ENCODE results near the gene KLHL36.

KLHL36 gene

DNA sequence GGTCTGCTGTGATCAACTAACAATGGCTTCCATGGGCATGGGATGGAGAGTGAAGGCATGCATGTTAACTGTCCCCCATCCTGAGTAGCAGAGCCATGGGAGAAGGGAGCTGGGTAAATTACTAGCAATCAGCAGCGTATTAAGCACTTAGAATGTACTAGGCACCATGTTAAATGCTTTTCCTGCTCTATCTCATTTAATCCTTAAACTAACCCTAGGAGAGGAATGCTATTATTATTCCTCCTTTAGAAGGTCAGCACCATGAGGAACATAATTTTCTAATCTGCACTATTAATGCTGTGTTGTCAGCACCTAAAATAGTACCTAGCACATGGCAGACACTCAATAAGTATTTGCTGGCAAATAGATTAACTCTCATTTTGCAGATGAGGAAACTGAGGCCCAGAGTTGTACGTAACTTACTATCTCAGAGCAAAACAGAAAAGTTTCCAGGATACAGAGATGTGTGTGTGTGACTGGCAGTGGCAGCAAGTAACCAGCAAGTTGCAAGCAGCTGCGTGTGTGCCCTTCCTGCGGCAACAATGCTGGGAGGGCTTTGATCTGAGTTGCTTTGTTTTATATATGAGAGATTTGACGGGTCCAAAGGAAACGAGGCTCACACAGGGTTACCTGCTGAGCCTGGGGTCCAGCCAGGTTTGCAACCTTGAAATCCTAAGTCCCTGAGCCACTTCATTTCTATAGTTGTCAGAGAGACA, 6.5 kb upstream of the KLHL36 start:
- DNase-seq (ENCODE audit: extremely low read depth in 1 of 2, low read depth in 1 of 2), result no peak

DNA sequence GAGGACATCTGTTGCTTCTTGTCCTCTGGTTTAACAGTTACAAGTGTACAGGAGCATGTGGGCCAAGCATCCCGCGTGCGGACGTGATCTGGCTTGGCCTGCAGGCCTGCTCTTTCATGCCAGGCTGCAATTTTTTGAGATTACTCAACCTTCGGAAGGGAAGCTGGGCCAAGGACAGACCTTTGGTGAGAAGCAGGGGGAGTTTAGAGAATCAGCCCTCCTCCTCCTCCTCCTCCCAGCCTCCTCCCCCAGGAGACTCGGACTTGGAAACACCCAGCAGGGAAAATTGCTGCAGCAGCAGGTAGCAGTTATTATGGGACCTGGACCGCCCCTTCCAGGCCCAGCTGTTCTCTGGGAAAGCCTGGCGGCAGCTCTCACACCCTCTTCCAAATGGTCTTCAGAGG, 5.1 kb upstream of the KLHL36 start:
- DNase-seq (ENCODE audit: extremely low read depth in 1 of 2, low read depth in 1 of 2), result no peak

DNA sequence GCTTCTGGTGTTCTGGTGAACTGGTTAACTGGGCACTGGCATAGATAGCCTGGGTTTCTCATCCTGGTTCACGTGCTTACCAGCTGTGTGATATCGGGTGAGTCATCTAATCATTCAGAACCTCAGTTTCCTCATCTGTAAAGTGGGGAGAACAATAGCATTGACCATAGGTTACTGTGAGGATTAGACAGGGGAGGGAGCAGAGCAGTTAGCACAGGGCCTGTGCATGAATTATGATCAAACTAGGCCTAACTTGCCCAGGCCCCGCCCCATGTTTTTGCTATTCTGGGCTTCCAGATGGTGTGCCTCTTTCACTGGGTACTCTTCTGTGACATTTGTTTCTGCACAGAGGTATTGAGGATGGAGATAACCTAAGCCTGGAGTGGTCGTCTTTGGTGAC, 4.6 kb upstream of the KLHL36 start:
- no peak for DNase-seq (ENCODE audit: extremely low read depth in 1 of 2, low read depth in 1 of 2)

DNA sequence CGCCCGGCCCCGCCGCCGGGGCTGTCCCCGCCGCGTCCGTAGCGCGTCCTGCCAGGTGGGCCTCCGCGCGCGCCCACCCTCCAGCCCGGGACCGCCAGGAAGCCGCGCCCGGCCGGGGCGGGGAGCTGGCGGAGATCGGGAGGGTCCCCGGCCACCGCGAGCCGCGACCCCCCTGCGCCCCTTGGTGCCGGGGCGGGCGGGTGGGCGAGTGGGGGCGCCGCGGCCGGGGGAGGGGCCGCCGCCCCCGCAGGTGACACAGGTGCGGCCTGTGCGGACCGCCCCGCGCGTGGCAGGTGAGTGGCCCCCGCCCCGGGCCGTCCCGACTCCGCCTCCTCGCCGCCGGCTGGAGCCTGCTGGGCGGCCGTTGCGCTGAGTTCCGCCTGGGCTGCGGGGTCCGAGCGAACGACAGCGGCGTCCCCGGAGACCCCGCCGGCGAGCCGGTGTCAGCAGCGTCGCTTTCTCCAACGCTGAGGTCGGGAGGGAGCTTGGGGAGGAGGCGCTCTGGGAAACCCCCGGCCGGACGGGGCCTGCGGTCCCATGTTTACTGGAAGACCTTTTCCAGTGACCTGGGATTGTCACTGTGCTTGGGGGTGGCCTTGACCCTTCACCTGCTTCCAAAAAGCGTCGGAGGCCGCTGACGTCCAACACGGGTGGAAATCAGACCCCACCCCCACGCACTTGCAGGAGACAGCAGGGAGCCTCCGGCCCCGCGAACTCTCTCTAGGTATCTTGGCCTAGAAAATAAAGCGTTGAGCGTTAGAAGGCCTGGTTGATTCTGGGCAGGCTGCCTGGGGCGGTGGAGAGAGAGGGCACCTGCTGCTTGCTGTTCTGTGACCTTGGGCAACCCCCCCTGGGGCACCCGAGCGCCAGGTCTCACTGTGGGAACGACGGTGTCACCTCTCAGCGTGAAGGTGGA, 542 bp downstream of the KLHL36 start:
- DNase-seq (ENCODE audit: extremely low read depth in 1 of 2, low read depth in 1 of 2), result peak in 1 of 2 donors; percentile 29

DNA sequence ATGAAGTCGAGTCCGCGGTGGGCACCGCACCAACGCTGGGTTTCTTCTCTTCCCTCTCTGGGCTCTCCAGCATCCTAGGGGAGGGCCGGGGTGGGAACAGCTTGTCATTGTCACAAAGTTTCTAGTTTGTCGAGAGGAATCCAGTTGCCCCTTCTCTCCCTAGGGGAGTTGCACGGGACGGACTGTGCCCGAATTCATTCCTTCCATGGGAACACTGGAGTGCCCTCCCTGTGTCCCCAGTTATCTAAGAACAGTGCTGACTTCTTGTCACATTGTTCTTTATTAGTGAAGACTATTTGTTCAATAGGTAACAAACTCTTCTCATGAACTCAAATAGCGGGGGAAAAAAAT, 1.2 kb downstream of the KLHL36 start:
- no peak for DNase-seq (ENCODE audit: extremely low read depth in 1 of 2, low read depth in 1 of 2)

DNA sequence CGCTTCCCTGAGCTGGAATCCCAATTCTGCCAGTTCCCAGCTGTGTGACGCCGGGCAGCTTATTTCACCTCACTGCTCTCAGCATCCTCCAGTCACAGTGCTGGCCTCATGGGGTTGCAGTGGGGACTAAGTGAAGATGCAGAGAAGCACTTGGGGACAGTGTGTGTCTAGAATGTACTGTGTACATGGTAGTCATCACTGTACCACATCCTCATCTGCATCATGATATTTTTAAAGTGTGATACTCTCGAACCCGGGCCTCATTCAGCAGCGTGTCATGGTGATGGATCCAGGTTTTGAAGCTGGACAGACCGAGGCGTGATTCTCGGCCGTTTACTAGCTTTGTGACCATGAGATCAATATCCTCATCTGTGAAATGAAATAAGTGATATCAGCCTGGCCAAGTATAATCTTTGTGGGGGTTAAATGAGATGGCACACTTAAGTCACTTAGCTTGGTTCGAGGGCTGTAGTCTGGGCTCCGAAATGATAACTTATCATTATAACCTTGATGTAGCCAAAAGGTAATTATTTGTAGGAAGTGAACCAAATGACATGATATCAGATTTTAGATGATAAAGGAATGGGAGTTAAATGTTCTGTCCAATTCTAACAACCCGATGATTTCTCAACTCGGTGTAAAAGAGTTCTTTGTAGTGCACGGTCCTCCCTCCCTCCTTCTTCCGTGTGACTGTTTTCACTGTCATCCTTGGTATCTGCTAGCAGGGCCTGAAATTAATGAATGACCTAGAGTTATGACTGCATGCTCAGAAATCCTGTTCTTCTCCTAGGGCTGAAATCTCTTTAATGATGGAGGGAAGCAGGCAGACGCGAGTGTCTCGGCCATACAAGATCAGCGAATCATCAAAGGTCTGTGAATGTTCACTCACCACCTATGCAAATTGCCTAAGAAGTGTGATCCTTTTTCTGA, 2.0 kb downstream of the KLHL36 start:
- no peak for DNase-seq (ENCODE audit: extremely low read depth in 1 of 2, low read depth in 1 of 2)

DNA sequence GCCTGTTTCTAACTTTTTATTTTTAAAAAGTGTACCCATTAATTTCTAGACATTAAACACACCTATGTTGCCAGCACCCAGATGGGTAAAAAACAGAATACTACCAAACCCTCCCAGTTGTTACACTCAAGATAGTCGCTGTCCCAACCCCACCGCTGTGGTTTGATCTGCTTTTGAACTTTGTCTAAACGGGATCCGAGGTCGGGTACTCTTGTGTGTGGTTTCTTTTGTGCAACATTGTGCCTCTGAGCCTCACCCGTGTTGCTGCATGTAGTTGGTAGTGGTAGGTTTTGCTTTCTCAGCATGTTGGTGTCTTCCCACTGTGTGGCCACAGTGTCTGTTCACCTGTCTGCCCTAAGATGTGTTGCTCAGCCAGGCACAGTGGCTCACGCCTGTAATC, 4.3 kb downstream of the KLHL36 start:
- DNase-seq (ENCODE audit: extremely low read depth in 1 of 2, low read depth in 1 of 2), result no peak

DNA sequence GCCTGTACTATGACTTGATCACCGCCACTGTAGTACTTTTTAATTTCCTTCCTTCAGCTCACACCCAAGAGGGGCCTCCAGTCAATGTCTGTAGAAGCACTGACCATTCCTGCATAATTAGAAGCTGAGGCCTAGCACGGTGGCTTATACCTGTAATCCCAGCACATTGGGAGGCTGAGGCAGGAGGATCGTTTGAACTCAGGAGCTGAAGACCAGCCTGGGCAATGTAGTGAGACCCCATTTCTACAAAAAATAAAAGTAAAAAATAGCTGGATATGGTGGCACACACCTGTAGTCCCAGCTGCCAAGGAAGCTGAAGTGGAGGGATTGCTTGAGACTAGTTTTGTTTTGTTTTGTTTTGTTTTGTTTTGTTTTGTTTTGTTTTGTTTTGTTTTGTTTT, 5.9 kb downstream of the KLHL36 start:
- DNase-seq (ENCODE audit: extremely low read depth in 1 of 2, low read depth in 1 of 2), result no peak

DNA sequence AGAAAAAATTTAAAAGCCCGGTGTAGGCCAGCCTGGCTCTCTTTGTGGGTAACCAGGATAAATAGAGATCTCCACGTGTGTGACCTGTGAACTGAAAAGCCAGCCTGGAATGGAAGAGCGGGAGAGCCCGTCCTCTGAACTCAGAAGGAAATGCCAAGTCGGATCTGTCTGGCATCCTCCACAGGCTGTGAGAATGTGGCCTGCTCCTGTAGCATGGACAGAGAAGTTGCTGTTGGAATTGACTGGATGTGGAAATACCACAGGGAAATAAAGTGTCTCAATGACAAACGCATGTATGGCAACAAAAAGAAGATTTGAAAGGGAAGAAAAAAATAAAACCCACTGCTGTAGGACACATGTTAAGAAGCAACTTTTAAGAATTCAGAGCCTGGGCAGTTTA, 6.7 kb downstream of the KLHL36 start:
- no peak for DNase-seq (ENCODE audit: extremely low read depth in 1 of 2, low read depth in 1 of 2)

DNA sequence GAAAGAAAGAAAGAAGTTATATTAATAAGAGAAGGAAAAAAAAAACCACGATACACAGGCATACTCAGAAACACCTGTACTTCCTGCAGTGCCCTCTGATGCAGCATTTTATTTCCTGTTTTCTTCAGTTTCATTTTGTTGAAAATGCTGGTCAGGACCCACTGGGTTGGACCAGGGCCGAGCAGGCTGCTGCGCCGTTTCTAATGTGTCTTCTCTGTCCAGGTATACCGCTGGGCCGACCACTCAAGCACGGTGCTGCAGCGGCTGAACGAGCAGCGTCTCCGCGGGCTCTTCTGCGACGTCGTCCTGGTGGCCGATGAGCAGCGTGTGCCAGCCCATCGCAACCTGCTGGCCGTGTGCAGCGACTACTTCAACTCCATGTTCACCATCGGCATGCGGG, 8.3 kb downstream of the KLHL36 start:
- no peak for DNase-seq (ENCODE audit: extremely low read depth in 1 of 2, low read depth in 1 of 2)

DNA sequence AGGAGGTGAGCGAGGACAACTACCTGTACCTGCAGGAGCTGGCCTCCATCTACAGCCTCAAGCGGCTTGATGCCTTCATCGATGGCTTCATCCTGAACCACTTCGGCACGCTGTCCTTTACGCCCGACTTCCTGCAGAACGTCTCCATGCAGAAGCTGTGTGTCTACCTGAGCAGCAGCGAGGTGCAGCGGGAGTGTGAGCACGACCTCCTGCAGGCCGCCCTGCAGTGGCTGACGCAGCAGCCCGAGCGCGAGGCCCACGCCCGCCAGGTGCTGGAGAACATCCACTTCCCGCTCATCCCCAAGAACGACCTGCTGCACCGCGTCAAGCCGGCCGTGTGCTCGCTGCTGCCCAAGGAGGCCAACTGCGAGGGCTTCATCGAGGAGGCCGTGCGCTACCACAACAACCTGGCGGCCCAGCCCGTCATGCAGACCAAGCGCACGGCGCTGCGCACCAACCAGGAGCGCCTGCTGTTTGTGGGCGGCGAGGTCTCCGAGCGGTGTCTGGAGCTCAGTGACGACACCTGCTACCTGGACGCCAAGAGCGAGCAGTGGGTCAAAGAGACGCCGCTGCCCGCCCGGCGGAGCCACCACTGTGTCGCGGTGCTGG, 9.0 kb downstream of the KLHL36 start:
- no peak for DNase-seq (ENCODE audit: extremely low read depth in 1 of 2, low read depth in 1 of 2)

DNA sequence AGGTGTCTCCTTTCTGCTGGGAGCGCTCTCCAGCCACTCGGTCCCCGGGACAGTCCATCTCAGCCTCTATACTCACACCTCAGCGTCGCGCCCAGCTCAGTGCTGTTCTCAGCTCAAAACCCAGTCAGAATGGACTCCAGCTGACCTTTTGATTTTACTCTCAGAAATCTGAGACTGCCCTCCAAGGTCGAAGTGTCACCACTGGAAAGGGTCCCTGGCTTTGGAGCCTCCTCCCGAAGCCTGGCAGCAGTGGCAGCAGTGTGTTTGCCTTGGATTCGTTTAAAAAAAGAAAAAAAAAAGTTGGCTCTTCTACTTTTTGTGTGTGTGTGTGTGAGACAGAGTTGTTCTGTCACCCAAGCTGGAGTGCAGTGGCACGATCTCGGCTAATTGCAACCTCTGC, 10.4 kb downstream of the KLHL36 start:
- no peak for DNase-seq (ENCODE audit: extremely low read depth in 1 of 2, low read depth in 1 of 2)

DNA sequence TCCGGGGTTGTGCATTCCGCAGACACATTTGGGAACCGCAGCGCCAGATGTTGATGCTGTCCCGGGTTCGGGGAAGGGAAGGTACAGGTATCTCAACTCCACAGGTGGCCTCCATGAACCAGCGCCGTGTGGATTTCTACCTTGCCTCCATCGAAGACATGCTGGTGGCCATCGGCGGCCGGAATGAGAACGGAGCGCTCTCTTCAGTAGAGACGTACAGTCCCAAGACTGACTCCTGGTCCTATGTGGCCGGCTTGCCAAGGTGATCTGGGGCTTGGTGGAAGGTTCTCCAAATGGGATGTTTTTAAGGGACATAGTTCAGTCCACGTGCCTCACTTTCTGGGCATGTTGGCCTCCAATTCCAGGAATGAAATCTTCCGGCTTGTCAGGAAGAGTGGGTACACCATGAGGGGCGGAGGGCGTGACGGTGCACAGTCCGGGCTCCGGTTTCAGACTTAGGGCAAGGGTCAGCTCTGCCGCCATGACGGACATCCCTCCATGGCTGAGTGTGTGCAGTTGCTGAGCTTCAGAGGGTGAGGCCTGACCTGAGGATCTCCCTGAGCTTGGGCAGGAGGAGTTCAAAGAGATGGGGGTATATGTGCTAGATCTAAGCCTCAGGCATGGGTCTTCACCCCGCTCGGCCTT, 11.5 kb downstream of the KLHL36 start:
- DNase-seq (ENCODE audit: extremely low read depth in 1 of 2, low read depth in 1 of 2), result no peak

DNA sequence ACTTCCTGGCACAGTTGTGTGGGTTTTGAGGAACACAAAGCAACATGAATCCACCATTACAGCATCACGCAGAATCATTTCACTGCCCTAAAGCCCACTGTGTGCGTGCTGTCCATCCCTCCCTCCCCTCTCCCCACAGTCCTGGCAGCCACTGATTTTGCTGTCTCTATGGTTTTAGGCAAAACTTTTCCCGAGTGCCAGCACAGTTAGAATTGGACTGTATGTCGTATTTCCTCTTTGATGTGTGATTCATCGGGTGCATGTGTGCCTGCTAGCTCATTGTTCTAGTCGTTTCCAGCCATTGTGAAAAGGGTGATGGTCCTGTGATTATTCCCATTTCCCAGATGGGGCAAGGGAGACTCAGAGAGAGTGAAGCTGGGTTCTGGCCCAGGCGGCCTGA, 12.7 kb downstream of the KLHL36 start:
- DNase-seq (ENCODE audit: extremely low read depth in 1 of 2, low read depth in 1 of 2), result no peak

DNA sequence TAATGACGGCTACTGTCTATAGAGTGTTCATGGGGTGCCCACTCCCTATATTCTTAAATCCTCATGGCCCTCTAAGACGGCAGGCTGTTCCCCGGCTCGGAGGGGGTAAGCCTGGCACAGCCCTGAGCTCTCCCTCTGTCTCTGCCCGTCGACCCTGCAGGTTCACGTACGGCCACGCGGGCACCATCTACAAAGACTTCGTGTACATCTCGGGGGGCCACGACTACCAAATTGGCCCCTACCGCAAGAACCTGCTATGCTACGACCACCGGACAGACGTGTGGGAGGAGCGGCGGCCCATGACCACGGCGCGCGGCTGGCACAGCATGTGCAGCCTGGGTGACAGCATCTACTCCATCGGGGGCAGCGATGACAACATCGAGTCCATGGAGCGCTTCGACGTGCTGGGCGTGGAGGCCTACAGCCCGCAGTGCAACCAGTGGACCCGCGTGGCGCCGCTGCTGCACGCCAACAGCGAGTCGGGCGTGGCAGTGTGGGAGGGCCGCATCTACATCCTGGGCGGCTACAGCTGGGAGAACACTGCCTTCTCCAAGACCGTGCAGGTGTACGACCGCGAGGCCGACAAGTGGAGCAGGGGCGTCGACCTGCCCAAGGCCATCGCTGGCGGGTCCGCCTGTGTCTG, 13.2 kb downstream of the KLHL36 start:
- DNase-seq (ENCODE audit: extremely low read depth in 1 of 2, low read depth in 1 of 2), result no peak

DNA sequence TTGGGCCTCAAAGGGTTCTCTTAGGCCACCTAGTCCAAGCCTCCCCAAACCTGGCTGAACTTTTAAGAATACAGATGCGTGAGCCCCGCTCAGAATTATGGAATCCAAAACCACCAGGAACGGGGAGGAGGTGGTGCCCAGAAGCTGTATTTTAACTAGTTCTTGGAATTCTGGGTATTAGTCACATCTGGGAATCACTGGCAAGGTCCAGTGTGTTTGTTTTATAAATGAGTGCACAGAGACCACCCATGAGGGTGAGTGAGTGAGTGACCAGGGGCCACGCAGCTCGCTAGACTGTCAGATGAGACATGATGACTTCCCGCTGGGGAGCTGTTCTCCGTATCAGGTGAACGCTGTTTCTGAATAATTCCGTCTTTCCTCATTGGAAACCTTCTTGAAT, 14.2 kb downstream of the KLHL36 start:
- no peak for DNase-seq (ENCODE audit: extremely low read depth in 1 of 2, low read depth in 1 of 2)

DNA sequence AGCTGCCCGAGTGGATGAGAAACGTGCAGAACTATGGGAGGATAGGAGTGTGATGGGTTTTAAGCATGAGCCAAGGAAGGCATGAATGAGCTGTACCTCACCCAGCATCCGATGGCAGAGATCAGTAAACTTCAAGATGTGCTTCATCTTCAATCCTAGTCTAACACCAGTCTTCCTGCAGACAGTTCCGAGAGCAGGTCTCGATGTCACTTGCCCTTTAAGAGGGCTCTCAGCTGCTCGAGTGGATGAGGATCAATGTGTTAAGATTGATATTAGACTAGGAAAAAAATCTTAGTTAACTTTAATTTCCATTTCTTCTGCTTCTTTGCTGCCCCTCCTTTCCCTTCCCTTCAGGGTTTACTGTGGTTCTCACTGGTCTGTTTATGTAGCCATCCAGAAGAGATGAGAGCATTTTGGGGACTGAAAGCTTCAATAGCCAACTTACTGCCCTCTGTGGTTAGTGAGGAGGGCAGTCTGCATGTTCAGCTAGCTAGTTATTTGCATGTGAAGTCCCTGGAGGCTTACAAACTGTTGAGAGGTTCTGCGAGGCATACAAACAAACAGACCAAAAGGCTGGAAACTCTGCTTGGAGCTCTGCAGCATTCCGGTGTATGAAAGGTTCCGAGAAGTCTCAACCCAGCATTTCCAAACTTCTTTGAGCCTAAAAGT, 15.3 kb downstream of the KLHL36 start:
- no peak for DNase-seq (ENCODE audit: extremely low read depth in 1 of 2, low read depth in 1 of 2)

DNA sequence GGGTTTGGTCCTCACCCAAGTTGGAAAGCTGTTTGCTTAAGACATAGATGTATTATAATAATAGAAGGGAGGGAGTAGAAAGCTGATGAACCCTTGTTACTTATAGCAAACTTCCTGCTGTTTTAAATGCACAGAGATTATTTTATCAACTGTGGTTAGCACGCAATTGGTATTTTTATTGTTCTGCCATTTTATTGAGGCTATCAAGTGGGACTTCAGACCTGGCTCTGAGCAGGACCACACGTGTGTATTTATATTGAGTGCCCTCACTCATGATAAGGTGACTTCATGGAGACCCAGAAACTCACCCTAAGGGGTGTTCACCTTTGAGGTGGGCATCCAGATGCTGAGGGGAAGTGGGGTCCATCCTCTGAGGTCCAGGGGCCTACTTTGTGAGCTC, 17.0 kb downstream of the KLHL36 start:
- no peak for DNase-seq (ENCODE audit: extremely low read depth in 1 of 2, low read depth in 1 of 2)

DNA sequence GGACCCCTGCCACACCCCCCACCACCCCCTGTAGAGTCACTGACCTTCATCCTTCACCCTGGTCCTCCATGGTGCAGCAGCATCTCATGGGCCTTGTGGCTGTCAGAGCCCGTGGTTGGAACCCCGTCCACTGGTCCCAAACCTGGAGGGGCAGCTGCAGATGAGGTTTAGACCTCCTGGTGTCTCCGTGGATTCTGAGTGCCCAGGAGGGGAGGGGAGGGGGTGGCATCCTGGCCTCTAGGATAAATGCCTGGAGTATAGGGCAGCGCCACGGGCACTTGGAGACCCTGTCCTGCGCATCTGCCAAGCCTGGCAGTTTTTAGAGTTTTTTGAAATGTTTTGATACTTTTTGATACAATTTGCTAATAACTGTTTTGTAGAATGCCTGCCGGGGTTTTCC, 17.5 kb downstream of the KLHL36 start:
- DNase-seq (ENCODE audit: extremely low read depth in 1 of 2, low read depth in 1 of 2), result no peak

All from activated CD8-positive, alpha-beta memory T cell treated with anti-CD3 and anti-CD28 coated beads for 1 hour (primary cell).